Body of pancreas (tissue), 4 donors: ENCODE measurements around the gene USP47.

Experiments
- POLR2A ChIP-seq, 3 donors: fragments of 450-650 bp; IDR thresholded peaks; one replicate each; pipeline ENCODE4 v1.6.1; 2016; ENCODE audit warnings: antibody characterized with exemption in 3 of 3, mild to moderate bottlenecking in 2 of 3
- TF ChIP-seq, protein P1 (sequence below), 7 experiments: fragments of 450-650 bp in 4 of 7; fragments of 200-600 bp in 3 of 7; sonication (generic) in 3 of 7; IDR thresholded peaks; one replicate each; pipeline ENCODE4 v1.5.1; 2016 to 2019; ENCODE audit warnings: antibody characterized with exemption in 7 of 7

DNA sequence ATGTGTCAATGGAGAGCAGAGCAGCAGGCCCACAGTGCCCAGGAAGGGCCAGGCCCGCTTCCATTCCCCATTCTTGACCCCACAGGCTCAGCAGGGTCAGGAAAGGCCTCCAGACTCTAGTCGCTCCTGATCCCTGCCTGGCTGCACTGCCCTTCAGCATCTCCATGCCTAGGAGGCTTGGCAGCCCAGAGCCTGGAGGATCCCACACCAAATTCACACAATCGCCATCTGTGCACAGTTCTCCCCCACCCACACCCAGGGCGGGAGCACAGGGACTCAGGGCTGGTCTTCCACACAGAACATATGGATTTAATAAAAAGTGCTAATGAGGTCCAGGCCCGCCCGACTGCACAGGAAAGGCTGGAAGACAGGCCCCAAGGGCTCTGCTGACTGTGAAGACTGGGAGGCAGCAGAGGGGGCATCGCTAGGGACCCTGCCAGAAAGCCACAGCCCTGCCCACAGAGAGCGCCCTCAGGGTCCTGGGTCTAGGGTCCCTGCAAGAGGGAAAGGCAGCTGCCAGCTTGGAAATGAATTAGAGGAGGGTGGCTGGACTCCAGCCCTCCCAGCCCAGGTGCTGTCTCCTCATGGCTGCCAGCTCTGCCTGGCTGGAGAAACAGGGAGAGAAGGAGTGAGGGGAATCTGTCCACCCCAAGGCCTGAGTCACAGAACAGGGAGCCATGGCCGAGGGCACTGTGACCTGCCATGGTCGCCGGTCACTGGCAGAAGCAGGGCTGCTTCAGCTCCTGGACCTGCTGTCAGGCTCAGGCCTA is 126.9 kb downstream of the USP47 start:
- TF ChIP-seq, protein P1, sequence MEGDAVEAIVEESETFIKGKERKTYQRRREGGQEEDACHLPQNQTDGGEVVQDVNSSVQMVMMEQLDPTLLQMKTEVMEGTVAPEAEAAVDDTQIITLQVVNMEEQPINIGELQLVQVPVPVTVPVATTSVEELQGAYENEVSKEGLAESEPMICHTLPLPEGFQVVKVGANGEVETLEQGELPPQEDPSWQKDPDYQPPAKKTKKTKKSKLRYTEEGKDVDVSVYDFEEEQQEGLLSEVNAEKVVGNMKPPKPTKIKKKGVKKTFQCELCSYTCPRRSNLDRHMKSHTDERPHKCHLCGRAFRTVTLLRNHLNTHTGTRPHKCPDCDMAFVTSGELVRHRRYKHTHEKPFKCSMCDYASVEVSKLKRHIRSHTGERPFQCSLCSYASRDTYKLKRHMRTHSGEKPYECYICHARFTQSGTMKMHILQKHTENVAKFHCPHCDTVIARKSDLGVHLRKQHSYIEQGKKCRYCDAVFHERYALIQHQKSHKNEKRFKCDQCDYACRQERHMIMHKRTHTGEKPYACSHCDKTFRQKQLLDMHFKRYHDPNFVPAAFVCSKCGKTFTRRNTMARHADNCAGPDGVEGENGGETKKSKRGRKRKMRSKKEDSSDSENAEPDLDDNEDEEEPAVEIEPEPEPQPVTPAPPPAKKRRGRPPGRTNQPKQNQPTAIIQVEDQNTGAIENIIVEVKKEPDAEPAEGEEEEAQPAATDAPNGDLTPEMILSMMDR (IDR thresholded peaks at IDR 0.05): no peak
- TF ChIP-seq POLR2A (IDR thresholded peaks at IDR 0.05): no peak
